Measurements from ENCODE around the gene TTI1.
A peak's percentile ranks its signal among the peaks of the same experiment; 100 is the strongest.
"Not testable (repeated sequence)": the region's sequence is repeated elsewhere in the genome, so short reads cannot be mapped to it uniquely, and the experiment has no call there.

Gene TTI1

DNA sequence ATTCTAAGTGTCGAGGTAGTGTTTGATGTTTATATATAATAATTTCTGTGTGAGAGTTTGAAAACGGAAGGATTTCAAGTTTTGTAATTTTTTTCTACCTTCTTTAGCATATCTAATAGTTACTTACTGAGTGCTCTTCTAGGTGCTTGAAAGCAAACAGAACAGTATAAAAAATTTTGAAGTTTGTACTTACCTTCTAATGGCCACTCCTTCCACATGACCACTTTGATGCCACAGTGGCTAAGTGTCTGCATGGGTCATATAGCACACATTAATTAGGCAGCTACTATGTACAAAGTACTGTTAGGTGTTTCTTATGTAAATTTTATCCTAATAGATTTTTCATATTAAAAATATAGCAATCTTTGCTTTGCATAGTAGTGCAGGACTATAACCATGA is 21.4 kb upstream of the TTI1 start:
- no peak for DNase-seq

DNA sequence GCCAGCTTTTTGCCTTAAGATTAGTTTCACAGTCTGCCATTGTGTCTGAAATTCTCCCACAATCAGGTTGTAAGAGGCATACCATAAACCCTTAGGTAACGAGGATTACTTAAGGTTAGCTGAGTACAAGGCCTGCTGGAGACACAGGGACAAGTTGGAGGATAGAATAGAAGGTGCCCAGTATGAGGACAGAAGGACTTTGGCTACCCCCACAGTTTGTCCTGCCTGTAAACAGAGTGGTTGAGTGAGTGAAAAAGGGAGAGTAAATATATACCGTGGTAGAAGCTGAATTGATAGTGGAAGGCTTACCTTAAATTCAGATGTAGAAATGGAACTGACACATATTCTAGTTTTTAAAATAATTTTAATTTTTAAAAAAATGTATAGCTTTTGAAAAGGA is 19.6 kb upstream of the TTI1 start:
- DNase-seq: no peak

DNA sequence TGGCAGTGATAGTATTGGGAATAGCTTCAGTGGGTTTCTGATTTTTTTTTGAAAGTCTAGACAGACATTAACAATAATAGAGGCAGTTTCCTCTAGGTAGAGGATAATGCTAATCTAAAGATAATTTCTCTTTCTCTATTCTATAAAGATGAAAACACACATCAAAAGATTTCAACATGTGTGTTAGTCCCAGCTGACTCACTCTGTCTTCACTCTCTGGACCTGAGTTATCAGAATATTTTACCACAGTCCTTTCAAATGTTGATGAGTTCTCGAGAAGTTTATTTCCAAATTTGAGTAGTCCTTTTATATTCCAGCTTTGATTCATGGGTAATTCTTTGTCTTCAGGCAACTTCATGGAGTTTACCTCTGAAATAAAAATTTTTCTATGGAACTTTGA is 17.4 kb upstream of the TTI1 start:
- no peak for DNase-seq

DNA sequence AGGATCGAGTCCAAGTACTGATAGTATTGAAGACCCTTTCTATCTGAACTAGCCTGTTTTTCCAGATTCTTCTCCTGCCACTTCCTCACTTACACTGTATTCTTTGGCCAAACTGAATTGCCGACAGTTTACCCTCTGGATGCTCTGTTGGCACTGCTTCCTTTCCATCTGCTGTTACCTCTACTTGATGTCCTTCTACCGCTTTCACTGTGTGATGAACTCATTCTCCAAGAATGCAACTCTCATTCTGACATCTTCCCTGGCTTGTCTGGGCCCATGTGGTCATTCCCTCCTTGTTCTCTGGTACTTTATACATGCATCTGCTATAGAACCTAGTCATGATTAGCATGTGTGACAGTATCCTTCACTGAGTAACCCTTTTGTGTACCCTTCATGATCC is 16.5 kb upstream of the TTI1 start:
- DNase-seq: no peak

DNA sequence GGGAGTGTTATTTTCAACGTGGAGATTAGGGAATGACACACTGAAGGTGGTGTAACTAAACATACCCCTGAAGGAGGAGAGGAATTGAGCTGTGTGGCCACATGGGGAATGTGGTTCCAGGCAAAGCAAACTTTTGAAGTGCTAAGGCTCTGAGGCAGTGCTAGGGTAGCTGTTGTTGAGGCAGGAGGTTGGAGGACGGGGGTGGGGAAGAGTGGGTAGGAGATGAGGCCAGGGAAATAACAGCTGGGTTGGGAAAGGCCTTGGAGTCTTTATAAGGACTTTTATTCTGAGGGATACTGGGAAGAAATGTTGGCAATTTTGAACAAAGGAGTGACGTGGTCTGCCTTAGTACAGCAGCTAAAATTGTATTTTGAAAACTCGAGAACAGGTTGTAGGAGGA is 13.3 kb upstream of the TTI1 start:
- no peak for DNase-seq

DNA sequence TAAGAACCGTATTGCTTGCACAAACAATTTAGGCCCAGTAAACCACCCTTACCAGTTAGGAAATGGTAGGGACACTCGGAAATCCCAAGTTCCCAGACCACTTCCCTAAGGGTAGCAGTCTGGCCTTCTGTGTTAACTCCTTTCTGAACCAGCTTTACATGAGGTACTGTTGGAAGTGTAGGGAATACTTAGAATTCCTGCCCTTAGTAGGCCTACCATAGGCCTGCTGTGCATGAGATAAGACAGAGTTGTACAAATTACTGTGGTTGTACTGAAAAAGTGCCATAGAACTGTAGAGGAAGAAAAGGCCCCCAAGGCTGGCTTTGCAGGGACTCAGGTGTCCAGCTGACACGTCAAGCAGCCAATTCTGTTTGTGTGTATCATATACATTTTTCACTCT is 11.4 kb upstream of the TTI1 start:
- DNase-seq: no peak

DNA sequence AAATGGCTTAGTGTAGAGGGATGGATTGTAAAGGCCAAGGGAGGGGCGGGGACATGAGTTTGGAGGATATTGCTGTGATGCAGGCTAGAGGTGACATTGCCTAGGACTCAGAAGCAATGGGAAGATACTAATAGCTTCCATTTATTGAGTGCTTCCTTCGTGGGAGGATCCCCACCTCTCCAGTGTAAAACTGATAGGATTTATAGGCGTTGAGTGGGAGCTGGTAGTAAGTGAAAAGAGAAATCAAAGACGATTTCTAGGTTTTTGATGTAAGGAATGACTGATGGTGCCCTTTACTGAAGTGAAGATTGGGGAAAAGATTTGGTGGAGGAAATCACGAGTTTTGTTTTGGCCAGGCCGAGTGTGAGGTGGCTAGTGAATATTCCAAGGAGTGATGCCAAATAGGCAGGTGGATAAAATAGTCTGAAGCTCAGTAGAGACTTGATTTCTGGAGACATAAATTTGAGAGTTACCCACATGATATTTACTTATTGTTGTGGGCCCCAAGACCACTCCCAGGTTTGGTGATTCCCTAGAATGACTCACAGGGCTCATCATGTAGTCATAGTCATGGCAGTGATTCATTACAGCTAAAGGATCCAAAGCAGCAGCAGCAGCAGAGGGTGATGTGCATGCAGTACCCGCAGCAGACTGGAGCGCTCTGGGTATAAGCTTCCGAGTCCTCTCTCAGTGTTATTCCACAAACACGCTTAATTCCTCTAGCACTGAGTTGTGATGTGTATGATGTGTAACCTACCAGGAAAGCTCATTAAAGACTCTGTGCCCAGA is 10.4 kb upstream of the TTI1 start:
- DNase-seq: peak; percentile 41

DNA sequence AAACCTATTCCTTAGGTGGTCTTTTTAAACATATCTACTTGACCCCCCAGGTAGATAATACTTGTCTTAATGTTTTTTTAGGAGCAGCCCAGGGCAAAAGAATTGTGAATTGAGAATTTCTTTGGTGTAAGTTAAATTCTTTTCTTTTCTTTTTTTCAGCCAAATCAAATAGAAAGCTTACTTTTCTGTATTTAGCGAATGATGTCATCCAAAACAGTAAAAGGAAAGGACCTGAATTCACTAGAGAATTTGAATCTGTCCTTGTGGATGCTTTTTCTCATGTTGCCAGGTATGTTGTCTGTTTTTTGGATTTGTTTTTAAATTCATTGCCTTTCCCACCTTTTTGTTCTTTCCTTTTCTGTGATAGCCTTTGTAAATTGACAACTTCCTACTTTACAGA is 7.0 kb upstream of the TTI1 start:
- no peak for DNase-seq

DNA sequence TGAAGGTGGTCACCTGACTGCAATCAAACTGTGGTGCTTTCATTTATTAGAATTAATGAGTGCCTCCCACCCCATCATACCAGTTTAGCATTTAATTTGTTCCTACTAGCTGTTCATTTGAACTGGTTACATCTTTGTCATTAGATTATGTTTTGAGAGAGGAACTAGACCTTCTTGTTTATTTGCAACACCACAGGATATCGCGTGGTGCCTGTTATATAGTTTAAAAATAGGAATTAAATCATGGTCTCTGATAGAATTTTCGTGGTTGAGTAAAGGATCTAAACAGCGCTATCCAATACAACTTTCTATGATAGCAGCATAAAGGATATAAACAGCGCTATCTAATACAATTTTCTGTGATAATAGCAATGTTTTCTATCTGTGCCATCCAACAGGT is 3.1 kb upstream of the TTI1 start:
- no peak for DNase-seq

DNA sequence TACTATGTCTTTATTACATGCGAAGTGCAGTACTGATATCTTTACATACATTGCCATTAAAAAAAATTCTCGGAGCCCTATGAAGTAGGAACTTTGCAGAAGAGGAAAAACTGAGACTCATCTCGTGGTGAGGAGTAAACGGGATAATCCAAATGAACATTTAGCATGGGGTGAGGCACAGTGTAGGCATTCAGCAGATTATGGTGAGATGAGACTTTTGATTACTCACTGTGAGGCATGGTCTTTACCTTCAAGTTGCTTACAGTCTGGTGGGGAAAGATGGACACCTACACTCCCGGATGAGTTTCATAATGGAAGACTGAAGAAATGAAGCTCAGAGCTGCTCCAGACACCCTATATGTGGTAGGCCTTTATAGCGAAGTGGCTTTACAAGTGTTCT is 1.7 kb upstream of the TTI1 start:
- no peak for DNase-seq

DNA sequence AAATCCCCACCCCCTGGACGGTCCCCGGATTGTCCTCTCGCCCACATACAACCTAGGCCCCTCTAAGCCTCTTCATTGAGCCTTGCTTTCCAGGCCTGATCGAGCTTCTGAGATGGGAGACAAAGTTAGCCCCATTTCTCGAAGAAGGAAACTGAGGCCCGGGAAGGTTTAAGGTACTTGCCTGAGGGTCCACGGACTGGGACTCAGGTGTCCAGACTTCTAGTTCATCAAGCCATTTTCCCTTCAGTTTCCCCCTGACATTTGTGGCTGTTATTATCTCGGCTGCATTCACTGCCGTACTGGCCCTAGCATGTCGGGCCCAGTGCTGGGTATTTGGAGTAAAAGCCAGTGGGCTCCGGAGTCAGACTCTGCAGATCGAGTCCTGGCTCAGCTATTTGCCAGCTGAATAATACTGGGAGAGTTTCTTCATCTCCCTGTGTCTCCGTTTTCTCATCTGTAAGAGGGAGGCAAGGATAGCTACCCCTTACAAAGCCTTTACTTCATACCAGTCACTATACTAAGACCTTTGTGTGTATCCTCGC is 923 bp upstream of the TTI1 start:
- DNase-seq: no peak

DNA sequence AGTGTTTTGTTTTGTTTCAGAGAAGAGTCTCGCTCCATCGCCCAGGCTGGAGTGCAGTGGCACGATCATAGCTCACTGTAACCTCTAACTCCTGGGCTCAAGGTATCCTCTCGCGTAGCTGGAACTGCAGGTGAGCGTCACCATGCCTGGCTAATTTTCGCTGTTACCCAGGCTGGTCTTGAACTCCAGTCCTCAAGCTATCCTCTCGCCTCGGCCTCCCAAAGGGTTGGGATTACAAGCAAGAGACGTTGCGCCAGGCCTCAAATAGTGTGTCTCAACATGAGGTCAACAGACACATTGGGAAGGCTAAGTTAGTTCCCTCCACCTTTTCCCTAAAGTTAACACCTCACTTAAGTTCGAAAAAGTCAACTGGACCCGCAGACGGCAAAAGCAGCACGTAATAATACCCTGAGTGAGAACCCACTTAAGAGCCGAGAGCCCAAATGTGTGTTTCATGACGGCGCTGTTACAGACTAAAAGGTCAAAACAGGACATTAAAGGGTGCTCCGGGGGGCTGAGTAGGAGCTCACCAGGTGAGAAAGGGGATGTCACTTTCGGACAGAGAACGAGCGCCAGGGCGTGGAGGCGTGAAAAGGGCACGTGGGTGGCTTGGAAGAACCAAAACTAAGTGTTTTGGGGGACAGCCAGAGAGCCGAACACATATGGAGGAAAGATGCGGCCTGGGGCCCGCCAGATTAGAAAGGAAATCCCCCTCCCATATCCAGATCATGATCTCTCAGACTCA is 499 bp downstream of the TTI1 start:
- no peak for DNase-seq

DNA sequence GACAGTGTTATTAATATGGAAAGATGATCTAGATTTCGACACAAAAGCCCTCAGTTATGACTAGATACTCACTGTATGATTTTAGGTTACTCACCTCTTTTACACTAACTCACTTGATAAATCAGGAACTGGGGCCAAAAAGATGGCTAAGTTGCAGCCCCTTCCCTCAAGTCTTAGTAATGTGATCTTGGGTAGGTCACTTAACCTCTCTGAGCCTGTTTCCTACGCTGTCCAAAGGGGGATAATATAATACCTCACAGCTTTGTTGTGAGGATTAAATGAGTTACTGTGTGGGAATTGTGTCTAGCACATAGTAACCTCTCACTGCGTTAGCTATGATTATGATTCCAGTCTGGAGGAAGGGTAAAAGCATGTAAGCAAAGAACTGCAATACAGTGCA is 1.3 kb downstream of the TTI1 start:
- DNase-seq: no peak

DNA sequence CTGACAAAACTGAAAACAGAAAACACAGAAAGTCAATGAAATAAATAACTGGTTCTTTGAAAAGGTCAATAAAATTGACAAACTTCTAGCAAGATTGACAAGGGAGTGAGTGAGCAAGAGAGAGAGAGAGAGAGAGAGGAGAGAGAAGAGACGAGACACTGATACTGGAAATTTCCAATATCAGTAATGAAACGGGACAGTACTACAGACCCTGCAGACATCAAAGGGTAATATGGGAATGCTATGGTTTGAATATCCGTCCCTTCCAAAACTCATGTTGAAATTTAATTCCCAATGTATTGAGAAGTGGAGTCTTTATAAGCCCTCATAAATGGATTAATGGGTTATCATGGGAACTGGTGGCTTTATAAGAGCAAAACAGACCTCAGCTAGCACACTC is 3.8 kb downstream of the TTI1 start:
- no peak for DNase-seq

DNA sequence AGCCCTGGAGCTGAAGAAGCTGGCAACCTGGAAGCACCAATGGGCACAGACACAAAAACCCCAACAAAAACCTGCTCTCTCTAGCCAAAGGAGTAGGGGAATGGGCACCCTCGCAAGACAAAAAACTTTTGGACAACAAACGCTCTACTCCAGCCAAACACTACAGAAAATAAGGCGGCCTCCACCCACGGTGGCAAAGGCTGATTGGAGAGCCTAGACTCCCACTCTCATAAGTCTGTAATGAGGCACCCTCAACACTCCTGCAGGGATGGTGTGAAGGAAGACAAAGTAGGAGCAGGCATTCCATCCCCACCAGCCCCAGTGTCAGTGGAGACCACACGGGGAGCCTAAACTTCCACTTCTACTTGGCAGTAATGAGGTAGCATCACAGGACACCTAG is 8.8 kb downstream of the TTI1 start:
- no peak for DNase-seq

DNA sequence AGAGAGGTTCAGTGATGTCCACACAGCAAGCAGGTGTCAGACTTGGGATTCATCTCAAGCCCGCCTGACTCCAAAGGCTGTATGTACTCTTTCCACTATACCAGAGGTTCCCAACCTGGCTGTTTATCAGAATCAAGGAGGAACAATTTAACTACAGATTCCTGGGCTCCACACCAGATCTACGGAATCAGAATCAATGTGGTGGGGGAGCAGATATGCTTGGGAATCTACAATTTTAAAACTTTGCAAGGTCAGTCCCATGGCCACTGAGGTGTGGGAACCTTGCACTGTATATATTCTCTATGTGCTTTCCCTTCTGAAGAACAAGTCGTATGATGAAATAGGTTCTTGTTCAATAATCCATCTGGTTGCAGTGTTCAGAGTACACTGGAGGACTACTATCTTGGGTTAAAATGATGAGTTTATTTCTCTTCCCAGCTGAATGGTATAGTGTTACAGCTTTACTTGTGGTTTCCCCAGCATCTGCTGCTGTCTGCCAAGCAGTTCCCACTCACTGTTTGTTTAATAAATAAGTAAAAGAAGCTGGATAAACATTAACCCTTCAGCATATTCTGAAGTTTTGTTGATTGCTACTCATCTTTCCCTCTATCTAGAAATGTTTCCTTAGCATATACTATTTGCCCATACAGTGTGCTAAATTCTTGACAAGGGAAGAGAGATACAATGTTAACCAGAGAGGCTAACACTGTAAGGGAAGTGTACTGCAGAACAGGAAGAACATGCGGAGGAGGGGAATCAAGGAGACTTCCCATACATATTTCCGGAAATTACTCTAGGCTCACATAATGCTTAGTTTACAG is 9.9 kb downstream of the TTI1 start:
- no peak for DNase-seq

DNA sequence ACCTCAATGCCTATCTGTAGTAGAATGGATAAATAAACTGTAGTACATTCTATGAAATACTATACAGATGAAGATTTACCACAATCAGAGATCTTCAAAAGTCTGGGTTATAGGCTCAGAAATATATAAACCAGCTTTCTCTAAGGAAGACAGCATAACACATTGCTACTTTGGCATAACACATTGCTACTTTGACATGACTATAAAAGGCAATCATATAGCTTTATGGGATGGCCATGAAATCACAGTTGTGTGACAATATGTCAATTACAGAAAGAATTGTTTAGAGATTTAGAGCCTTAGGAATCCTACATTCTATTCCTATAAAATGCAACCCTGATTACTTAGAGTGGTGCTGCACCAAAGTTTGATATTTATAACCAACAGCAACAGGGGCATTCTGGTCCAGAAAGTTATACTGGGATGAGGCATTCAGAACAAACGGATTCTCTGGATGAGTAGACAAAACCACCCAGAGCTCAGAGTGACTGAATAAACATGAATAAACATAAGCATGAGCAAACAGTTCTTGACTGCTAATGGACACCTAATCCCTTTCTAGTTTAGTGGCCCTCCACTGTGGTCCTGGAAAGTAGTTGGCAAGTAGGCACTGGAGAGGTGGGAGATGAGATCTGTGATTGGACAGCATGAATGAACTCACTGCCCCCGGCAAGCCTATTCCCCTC is 12.0 kb downstream of the TTI1 start:
- no peak for DNase-seq

DNA sequence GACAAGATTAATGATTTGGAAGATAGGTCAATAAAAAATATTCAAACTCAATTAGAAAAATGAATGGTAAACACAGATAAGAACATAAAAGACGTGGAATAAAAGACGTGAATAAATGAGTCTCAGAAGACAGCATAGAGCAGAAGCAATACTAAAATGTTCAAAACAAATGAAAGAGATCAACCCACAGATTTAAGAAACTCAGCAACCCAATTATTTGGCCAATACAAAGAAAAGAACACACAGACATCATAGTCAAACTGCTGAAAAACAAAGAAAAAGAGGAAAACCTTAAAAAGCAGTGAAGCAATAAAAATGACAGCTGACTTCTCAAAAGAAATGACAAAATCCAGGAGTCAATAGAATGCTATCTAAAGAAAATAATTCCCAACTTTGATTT is 14.9 kb downstream of the TTI1 start:
- DNase-seq: no peak

DNA sequence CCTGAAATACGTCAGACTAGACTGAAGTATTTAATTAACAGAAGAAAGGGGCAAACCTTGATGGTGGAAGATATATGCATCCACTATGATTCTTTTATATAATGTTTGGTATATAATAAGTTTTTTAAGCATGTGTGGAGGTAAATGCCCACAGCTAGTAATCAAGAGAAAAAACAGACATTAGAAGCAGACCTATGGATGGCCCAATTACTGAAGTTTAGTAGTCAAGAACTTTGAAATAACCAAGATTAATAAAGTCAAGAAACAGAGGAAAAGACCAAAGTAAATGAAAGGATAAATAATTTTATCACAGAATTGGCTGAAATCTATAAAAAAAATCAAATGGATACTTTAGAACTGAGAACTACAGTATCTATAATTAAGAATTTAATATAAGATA is 15.3 kb downstream of the TTI1 start:
- no peak for DNase-seq

DNA sequence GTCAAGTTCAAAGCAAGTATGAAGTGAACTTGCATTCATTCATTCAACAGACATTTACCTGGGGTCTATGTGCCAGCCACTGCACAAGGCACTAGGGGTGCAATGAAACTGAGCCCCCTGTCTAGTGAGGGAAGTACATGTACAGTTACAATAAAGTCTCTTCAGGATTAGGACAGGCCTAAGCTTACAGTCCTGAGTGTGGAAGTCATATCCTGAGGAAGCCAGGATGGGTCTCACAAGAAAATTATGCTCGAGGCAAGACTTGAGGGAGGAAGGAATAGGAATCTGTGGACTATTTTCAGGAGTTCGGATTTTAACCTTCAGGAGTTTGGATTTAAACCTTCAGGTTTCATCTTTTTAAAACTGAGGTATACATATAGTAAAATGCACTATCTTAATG is 19.4 kb downstream of the TTI1 start:
- no peak for DNase-seq

DNA sequence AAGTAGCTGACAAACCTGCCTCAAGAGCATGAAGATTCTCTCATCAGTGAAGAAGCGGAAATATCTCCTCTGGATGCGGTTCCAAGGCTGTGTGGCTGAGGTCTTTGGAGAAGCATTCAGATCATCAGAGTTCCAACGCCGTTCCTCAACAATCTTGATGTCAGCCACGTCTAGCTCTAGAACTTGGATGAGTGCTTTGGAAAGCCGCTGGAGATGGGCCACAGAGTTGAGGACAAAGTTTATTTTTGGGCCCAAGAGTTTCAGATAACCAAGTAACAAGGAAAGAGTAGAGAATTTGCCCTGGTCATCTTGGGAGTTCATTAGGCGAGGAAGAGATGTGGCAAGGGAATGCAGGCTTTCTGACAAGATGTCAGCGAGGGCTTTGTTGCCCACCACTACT is 20.9 kb downstream of the TTI1 start:
- DNase-seq: no peak

DNA sequence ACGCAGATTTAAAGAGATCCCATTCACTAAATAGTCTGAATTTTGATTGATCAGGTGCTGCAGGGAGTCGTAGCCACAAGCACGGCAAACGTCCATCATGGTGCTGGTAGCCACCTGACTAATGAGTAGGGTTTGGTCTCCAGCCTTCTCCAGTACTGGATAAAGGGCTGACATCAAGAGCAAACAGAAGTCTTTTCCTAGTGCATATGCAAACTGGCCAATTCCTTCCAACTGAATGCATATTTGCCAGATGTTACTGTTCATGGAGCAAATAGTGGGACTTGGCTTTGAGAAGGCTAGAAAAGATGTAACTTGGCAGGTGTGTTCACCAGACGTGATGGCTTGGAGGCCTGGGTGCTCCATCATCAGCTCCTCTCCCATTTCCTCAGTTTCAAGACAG is 21.6 kb downstream of the TTI1 start:
- DNase-seq: no peak

DNA sequence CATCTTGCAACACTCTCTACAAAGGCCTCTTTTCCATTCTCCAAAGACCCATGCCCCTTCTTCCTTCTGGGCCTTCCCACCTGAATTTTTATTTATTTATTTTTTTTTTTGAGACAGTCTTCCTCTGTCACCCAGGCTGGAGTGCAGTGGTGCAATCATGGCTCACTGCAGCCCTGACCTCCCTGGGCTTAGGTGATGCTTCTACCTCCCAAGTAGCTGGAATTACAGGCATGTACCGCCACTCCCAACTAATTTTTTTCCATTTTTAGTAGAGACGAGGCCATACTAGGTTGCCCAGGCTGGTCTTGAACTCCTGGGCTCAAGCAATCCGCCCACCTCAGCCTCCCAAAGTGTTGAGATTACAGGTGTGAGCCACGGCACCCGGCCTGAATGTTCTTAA is 23.8 kb downstream of the TTI1 start:
- not testable (repeated sequence) for DNase-seq
